ENCODE measurements around the gene TMEM123. TPM values are rescaled to one million over a fixed set of nuclear protein-coding genes. Genes with fewer than 3 reads are reported as not detected.

Gene TMEM123
- total and polyA plus RNA-seq, 2 of the 13 experiments (the other 11 are each of a cell fraction or from before 2014, with no cell fraction given), result 365 to 2,761 TPM

- TF ChIP-seq ZSCAN22 (CRISPR knock-in tag; IDR thresholded peaks at IDR 0.05), result no peak
- TF ChIP-seq FOXO1 (CRISPR knock-in tag; IDR thresholded peaks at IDR 0.05), result 0 out of 2 replicates have a peak, but pooled peaks have one; percentile 33
- no peak for TF ChIP-seq ZNF160 (CRISPR knock-in tag; IDR thresholded peaks at IDR 0.05)
- no peak for TF ChIP-seq MYPOP (CRISPR knock-in tag; IDR thresholded peaks at IDR 0.05)
- TF ChIP-seq CHD4 (IDR thresholded peaks at IDR 0.05; ENCODE audit: borderline replicate concordance, low read length), result no peak
- 0 out of 2 replicates have a peak, but pooled peaks have one; percentile 20 for TF ChIP-seq ZNF713 (CRISPR knock-in tag; IDR thresholded peaks at IDR 0.05)
- TF ChIP-seq ZNF619 (CRISPR knock-in tag; IDR thresholded peaks at IDR 0.05), result no peak
- TF ChIP-seq ATF2 (CRISPR knock-in tag; IDR thresholded peaks at IDR 0.05), result no peak
- peak; percentile 46 for TF ChIP-seq FOSL2 (CRISPR knock-in tag; IDR thresholded peaks at IDR 0.05)
- 0 out of 2 replicates have a peak, but pooled peaks have one; percentile 27 for TF ChIP-seq ZNF776 (CRISPR knock-in tag; IDR thresholded peaks at IDR 0.05)
- TF ChIP-seq RBAK (CRISPR knock-in tag; IDR thresholded peaks at IDR 0.05), result no peak
- no peak for TF ChIP-seq ZNF597 (CRISPR knock-in tag; IDR thresholded peaks at IDR 0.05)
- TF ChIP-seq ZNF800 (CRISPR knock-in tag; IDR thresholded peaks at IDR 0.05), result no peak
- TF ChIP-seq U2AF1 (optimal IDR thresholded peaks at IDR 0.05; ENCODE audit: low read depth, low read length), result no peak
- peak; percentile 54; the same call in 1 of the 2 replicates for TF ChIP-seq HES4 (CRISPR knock-in tag; IDR thresholded peaks at IDR 0.05; ENCODE audit: borderline replicate concordance)
- no peak for TF ChIP-seq SNAPC4 (CRISPR knock-in tag; IDR thresholded peaks at IDR 0.05)
- TF ChIP-seq WIZ (CRISPR knock-in tag; IDR thresholded peaks at IDR 0.05), result peak; percentile 81
- TF ChIP-seq YEATS4 (CRISPR knock-in tag; IDR thresholded peaks at IDR 0.05; ENCODE audit: borderline replicate concordance), result no peak
Observed at GRCh38 chr11:102438311-102439062, 14.1 kb downstream of the TMEM123 start (continued).

All from HepG2 (cell line).